Measurements from ENCODE around the gene CNDP1. TPM values are rescaled to one million over a fixed set of nuclear protein-coding genes. Genes with fewer than 3 reads are reported as not detected.

CNDP1 gene
- total RNA-seq, 1 donor from 2014 or later: not detected

DNA sequence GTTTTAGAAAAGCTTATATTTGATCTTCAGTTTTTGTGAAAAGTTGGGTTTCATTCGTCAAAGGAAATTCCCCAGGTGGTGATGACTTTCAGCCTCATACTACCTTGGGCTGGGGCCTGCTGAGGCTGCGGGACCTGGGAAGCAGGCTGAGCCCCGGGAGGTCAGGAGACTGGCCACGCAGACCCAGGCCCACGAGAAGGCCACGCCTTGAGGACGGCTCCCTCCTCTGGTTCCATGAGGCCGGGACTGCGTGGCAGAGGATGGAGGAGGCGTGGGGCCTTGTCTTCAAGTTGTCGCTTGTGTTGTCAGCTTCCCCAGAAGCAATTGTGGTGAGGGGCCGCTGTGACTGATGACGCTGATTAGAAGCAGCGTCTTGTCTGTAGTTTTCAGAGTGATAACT is 26.4 kb upstream of the CNDP1 start:
- H3K36me3 ChIP-seq (ENCODE audit: insufficient read depth, low read length): peaks cover 25% of the 10 kb centered on the region
- H3K27ac ChIP-seq (ENCODE audit: low read depth, low read length): no peak overlapping the region
- no peaks in the 10 kb centered on the region for H3K4me1 ChIP-seq (ENCODE audit: insufficient read depth, low read length)
- H3K4me3 ChIP-seq (ENCODE audit: insufficient read depth, low read depth, low read length): no peak overlapping the region
- Mint-ChIP-seq H3K9me3 (ENCODE audit: unreplicated experiment) (no peaks in the 10 kb centered on the region), H3K4me3 (ENCODE audit: unreplicated experiment) (no peak overlapping the region), H3K27me3 (ENCODE audit: low read depth, unreplicated experiment) (no peaks in the 10 kb centered on the region), H3K4me1 (ENCODE audit: low read depth, unreplicated experiment) (no peaks in the 10 kb centered on the region), H3K27ac (ENCODE audit: unreplicated experiment) (no peak overlapping the region), H3K36me3 (ENCODE audit: low read depth, unreplicated experiment) (peaks cover 28% of the 10 kb centered on the region)
- H3K9ac ChIP-seq (ENCODE audit: low read length): no peak overlapping the region
- FAIRE-seq: no peak
- TF ChIP-seq, protein P1, sequence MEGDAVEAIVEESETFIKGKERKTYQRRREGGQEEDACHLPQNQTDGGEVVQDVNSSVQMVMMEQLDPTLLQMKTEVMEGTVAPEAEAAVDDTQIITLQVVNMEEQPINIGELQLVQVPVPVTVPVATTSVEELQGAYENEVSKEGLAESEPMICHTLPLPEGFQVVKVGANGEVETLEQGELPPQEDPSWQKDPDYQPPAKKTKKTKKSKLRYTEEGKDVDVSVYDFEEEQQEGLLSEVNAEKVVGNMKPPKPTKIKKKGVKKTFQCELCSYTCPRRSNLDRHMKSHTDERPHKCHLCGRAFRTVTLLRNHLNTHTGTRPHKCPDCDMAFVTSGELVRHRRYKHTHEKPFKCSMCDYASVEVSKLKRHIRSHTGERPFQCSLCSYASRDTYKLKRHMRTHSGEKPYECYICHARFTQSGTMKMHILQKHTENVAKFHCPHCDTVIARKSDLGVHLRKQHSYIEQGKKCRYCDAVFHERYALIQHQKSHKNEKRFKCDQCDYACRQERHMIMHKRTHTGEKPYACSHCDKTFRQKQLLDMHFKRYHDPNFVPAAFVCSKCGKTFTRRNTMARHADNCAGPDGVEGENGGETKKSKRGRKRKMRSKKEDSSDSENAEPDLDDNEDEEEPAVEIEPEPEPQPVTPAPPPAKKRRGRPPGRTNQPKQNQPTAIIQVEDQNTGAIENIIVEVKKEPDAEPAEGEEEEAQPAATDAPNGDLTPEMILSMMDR (IDR thresholded peaks at IDR 0.05; ENCODE audit: insufficient read depth, low read depth, low read length): no peak
- no peak for TF ChIP-seq EZH2 (IDR thresholded peaks at IDR 0.05; ENCODE audit: insufficient read depth, low read length)
- no peaks in the 10 kb centered on the region for H3K27me3 ChIP-seq (ENCODE audit: insufficient read depth, low read length)
- no peak for DNase-seq (ENCODE audit: low read depth)
- no peak overlapping the region for H3K4me2 ChIP-seq (ENCODE audit: low read length)
- no peak overlapping the region for H2AFZ ChIP-seq (ENCODE audit: low read depth, low read length)
- H3K9me3 ChIP-seq (ENCODE audit: insufficient read depth, low read depth, low read length): no peaks in the 10 kb centered on the region
- H3K79me2 ChIP-seq (ENCODE audit: insufficient read depth, low read length): no peaks in the 10 kb centered on the region
- peaks cover 5% of the 10 kb centered on the region for H4K20me1 ChIP-seq (ENCODE audit: insufficient read depth, low read length)

DNA sequence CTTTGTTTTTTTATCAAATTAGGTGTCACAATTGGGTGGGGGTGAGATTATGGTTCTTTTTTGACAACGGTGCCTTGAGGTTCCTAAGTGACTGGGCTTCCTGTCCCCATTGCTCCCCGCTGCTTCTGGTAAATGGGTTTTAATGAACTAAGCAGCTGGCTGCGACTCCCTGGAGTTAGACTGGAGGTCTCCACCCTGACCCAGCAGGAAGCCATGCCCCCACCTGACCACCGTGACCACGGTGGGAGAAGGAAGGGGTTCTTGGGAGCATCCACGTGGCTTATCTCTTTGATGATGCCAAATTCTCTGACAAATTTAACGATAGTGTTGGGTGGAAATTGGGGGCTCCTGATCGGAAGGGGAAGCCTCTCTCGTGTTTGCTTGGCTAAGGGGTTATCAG is 25.9 kb upstream of the CNDP1 start:
- Mint-ChIP-seq H3K36me3 (ENCODE audit: low read depth, unreplicated experiment) (peaks cover 25% of the 10 kb centered on the region), H3K27ac (ENCODE audit: unreplicated experiment) (no peak overlapping the region), H3K4me3 (ENCODE audit: unreplicated experiment) (no peak overlapping the region), H3K9me3 (ENCODE audit: unreplicated experiment) (no peaks in the 10 kb centered on the region), H3K27me3 (ENCODE audit: low read depth, unreplicated experiment) (no peaks in the 10 kb centered on the region), H3K4me1 (ENCODE audit: low read depth, unreplicated experiment) (no peaks in the 10 kb centered on the region)
- Histone ChIP-seq H3K4me3 (ENCODE audit: insufficient read depth, low read depth, low read length) (no peak overlapping the region), H3K4me2 (ENCODE audit: low read length) (no peak overlapping the region), H3K9me3 (ENCODE audit: insufficient read depth, low read depth, low read length) (no peaks in the 10 kb centered on the region), H3K9ac (ENCODE audit: low read length) (no peak overlapping the region), H2AFZ (ENCODE audit: low read depth, low read length) (no peak overlapping the region), H3K36me3 (ENCODE audit: insufficient read depth, low read length) (peaks cover 21% of the 10 kb centered on the region), H3K4me1 (ENCODE audit: insufficient read depth, low read length) (no peaks in the 10 kb centered on the region), H4K20me1 (ENCODE audit: insufficient read depth, low read length) (peaks cover 5% of the 10 kb centered on the region), H3K79me2 (ENCODE audit: insufficient read depth, low read length) (no peaks in the 10 kb centered on the region), H3K27ac (ENCODE audit: low read depth, low read length) (no peak overlapping the region), H3K27me3 (ENCODE audit: insufficient read depth, low read length) (no peaks in the 10 kb centered on the region)
- no peak for DNase-seq (ENCODE audit: low read depth)
- TF ChIP-seq, protein P1 (IDR thresholded peaks at IDR 0.05; ENCODE audit: insufficient read depth, low read depth, low read length): no peak
- no peak for TF ChIP-seq EZH2 (IDR thresholded peaks at IDR 0.05; ENCODE audit: insufficient read depth, low read length)
- no peak for FAIRE-seq

DNA sequence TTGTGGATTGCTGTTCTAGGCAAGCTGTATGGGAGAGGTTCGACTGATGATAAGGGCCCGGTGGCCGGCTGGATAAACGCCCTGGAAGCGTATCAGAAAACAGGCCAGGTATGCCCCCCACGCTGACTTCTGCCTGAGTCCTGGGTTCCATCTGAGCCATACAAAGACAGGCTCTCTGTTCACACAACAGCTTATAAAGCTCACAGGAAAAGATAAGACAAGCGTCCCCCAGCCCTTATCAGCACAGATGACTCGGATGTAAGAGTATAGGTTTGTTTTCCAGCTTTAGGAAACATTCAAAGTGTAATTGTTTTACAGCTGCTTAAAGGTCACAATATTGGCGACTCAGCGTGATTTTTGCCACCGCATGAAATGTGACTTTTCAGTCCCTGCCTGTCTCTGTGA is 25.5 kb upstream of the CNDP1 start:
- peaks cover 27% of the 10 kb centered on the region for H3K36me3 Mint-ChIP-seq (ENCODE audit: low read depth, unreplicated experiment)

More for the DNA sequence above, 25.5 kb upstream of the CNDP1 start:
- H3K9me3 ChIP-seq (ENCODE audit: insufficient read depth, low read depth, low read length): no peaks in the 10 kb centered on the region
- no peak overlapping the region for H3K27ac ChIP-seq (ENCODE audit: low read depth, low read length)
- Mint-ChIP-seq H3K27ac (ENCODE audit: unreplicated experiment) (no peak overlapping the region), H3K4me1 (ENCODE audit: low read depth, unreplicated experiment) (no peaks in the 10 kb centered on the region), H3K4me3 (ENCODE audit: unreplicated experiment) (no peak overlapping the region), H3K9me3 (ENCODE audit: unreplicated experiment) (no peaks in the 10 kb centered on the region), H3K27me3 (ENCODE audit: low read depth, unreplicated experiment) (no peaks in the 10 kb centered on the region)
- no peak overlapping the region for H3K4me2 ChIP-seq (ENCODE audit: low read length)
- H2AFZ ChIP-seq (ENCODE audit: low read depth, low read length): no peak overlapping the region
- no peak overlapping the region for H3K4me3 ChIP-seq (ENCODE audit: insufficient read depth, low read depth, low read length)
- no peaks in the 10 kb centered on the region for H3K79me2 ChIP-seq (ENCODE audit: insufficient read depth, low read length)
- TF ChIP-seq EZH2 (IDR thresholded peaks at IDR 0.05; ENCODE audit: insufficient read depth, low read length): no peak
- TF ChIP-seq, protein P1 (IDR thresholded peaks at IDR 0.05; ENCODE audit: insufficient read depth, low read depth, low read length): no peak
- no peak overlapping the region for H3K9ac ChIP-seq (ENCODE audit: low read length)
- no peaks in the 10 kb centered on the region for H3K4me1 ChIP-seq (ENCODE audit: insufficient read depth, low read length)
- no peaks in the 10 kb centered on the region for H3K27me3 ChIP-seq (ENCODE audit: insufficient read depth, low read length)
- peaks cover 20% of the 10 kb centered on the region for H3K36me3 ChIP-seq (ENCODE audit: insufficient read depth, low read length)
- no peak for FAIRE-seq
- DNase-seq (ENCODE audit: low read depth): no peak
- H4K20me1 ChIP-seq (ENCODE audit: insufficient read depth, low read length): peaks cover 5% of the 10 kb centered on the region
